Left ventricle myocardium inferior (tissue), 1 donor: Measurements from ENCODE around the gene PDZD2. TPM values are rescaled to one million over a fixed set of nuclear protein-coding genes. Genes with fewer than 3 reads are reported as not detected.

Experiments
- DNase-seq: peaks from one replicate; pipeline ENCODE4 v3.0.0-alpha.2; 2020
- H3K27ac ChIP-seq: fragments of 200-600 bp; replicated peaks from 2 replicates; pipeline ENCODE4 v1.8.0; 2021
- H3K27me3 ChIP-seq: fragments of 200-600 bp; 2 replicates; pipeline ENCODE4 v1.8.0; 2021; ENCODE audit warnings: low read depth
- H3K36me3 ChIP-seq: fragments of 200-600 bp; 2 replicates; pipeline ENCODE4 v1.8.0; 2021
- H3K4me1 ChIP-seq: fragments of 200-600 bp; 2 replicates; pipeline ENCODE4 v1.8.0; 2021
- H3K4me3 ChIP-seq: fragments of 200-600 bp; 2 replicates; pipeline ENCODE4 v1.8.0; 2021; ENCODE audit warnings: mild to moderate bottlenecking, moderate library complexity
- H3K9me3 ChIP-seq: fragments of 200-600 bp; replicated peaks from 2 replicates; pipeline ENCODE4 v1.8.0; 2021
- CTCF ChIP-seq: fragments of 200-600 bp; IDR thresholded peaks from 2 replicates; pipeline ENCODE4 v1.8.0; 2021; ENCODE audit warnings: antibody characterized with exemption, mild to moderate bottlenecking, borderline replicate concordance
- intact Hi-C: fragments of 100-400 bp; cut with micrococcal nuclease; formaldehyde crosslinking; loops from one replicate; pipeline ENCODE4 v1.11.0; 2022
- total RNA-seq: library from RNA; stranded (reverse); fragmentation: NEBNext Ultra II Directional; extraction: Animal tissue kit (Norgen Biotek cat#: 25700); gene quantifications from one replicate; pipeline ENCODE4 v1.2.1, GENCODE V29; 2021
- donor health status: DM: no; HTN: yes; CAD: no; lungs with severe emphysema.

PDZD2 gene
- total RNA-seq, 1 donor from 2014 or later, result 120 TPM

- Histone ChIP-seq H3K4me1 (peaks cover 32% of the 10 kb centered on the region), H3K36me3 (no peaks in the 10 kb centered on the region), H3K27me3 (no peaks in the 10 kb centered on the region), H3K27ac (no peak overlapping the region), H3K4me3 (no peak overlapping the region), H3K9me3 (no peaks in the 10 kb centered on the region)
- intact Hi-C loops, result no loop called here
- no peak for DNase-seq
- TF ChIP-seq CTCF, result no peak
These were observed 69.2 kb downstream of the PDZD2 start for GRCh38 chr5:31708089-31708488.

DNA sequence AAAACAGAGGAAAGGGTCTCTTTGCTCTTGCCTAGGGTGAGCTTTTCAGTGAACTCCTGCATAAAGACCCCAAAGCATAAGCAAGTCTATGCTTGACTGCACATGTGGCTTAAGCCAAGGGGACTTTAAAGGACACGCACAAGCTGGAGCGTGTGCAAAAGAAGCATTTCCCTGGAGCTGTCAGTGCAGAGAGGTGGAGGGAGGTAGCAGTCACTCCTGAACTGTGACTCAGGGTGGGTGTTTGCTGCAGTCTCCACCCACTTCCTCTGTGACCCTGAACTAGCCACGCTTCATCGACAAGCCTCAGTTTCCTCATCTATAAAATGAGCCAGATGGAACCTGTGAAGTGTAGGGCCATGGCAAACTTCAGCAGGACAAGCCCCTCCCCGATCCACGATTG is 72.4 kb downstream of the PDZD2 start:
- Histone ChIP-seq H3K27me3 (no peaks in the 10 kb centered on the region), H3K4me3 (no peak overlapping the region), H3K9me3 (no peaks in the 10 kb centered on the region), H3K36me3 (no peaks in the 10 kb centered on the region), H3K4me1 (peaks cover 43% of the 10 kb centered on the region), H3K27ac (peak overlapping the region; percentile 48)
- intact Hi-C loops, result no loop called here
- DNase-seq, result no peak
- TF ChIP-seq CTCF, result no peak

DNA sequence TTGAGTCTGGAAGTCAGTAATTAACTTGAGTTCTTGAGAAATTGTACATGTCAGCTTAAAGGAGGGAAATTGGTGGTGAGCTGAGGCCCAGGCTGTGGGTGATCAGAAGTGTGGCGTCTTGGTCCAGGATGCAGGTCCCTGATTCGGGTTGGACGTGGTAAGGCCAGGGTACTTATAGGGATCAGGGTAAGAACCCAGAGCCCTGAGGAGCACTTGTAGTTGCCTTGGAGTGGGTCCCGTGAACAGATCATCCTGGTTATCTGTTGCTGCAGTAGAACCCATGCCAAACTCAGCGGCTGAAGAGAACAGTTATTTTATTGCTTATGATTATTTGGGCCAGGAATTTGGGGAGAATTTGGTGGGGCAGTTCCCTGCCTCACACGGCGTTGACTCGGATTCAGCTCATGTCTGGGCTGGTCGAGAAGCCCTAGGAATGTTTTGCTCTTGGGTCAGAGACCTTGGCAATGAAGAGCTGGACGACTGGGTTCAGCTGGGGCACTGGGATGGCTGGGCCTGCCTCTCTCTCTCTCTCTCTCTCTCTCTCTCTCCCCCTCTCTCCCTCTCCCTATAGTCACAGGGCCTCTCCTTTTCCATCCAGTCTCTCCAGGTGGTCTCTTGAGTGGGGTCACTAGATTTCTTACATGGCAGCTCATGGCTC is 73.1 kb downstream of the PDZD2 start:
- H3K27me3 ChIP-seq, result no peaks in the 10 kb centered on the region
- DNase-seq, result no peak
- TF ChIP-seq CTCF, result no peak
- intact Hi-C loops, result no loop called here
- no peaks in the 10 kb centered on the region for H3K36me3 ChIP-seq
- peaks cover 44% of the 10 kb centered on the region for H3K4me1 ChIP-seq
- H3K4me3 ChIP-seq, result no peak overlapping the region
- H3K9me3 ChIP-seq, result no peaks in the 10 kb centered on the region
- peak overlapping the region; percentile 48 for H3K27ac ChIP-seq

GRCh38 chr5:31717561-31717960 is 78.6 kb downstream of the PDZD2 start:
- H3K36me3 ChIP-seq, result no peaks in the 10 kb centered on the region
- DNase-seq, result no peak
- H3K9me3 ChIP-seq, result no peaks in the 10 kb centered on the region
- H3K27me3 ChIP-seq, result no peaks in the 10 kb centered on the region
- intact Hi-C loops, result no loop called here
- TF ChIP-seq CTCF, result no peak
- H3K27ac ChIP-seq, result no peak overlapping the region
- peaks cover 59% of the 10 kb centered on the region for H3K4me1 ChIP-seq
- H3K4me3 ChIP-seq, result no peak overlapping the region

GRCh38 chr5:31720004-31720403 is 81.1 kb downstream of the PDZD2 start:
- intact Hi-C loops, result no loop called here
- peaks cover 45% of the 10 kb centered on the region for H3K4me1 ChIP-seq
- no peaks in the 10 kb centered on the region for H3K27me3 ChIP-seq
- H3K36me3 ChIP-seq, result no peaks in the 10 kb centered on the region
- no peak overlapping the region for H3K4me3 ChIP-seq
- H3K9me3 ChIP-seq, result no peaks in the 10 kb centered on the region
- peak overlapping the region; percentile 36 for H3K27ac ChIP-seq
- no peak for TF ChIP-seq CTCF
- no peak for DNase-seq
